ENCODE results near the gene TSPAN13.

DNA sequence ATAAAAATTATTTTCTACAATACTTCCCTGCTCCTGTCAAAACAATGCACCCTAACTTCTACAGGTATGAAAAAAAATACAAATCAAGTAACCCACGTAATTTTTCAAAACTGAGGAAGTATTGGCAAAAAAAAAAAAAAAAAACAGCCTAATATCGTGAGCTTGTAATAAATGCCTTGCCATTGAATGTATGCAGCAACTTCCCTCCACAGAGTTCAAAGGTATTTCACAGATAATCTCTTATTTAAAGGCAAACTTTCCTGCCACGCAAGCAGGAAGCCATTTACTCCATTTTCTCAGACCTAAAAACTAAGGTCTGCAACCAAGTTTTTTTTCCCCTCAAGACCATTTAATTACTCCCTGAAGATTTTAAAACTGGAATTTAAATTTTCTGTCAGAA lies 51.9 kb downstream of the TSPAN13 start:
- TF ChIP-seq POLR2A (IDR thresholded peaks at IDR 0.05) (no peak), CTCF (IDR thresholded peaks at IDR 0.05) (no peak)

Measured in thyroid gland (tissue), 4 donors.